Common myeloid progenitor, CD34-positive (primary cell): Measurements from ENCODE around the gene CNNM3.

Source experiments
- CTCF ChIA-PET: fragments of 350-600 bp; sonication (Branson Sonifier 250); formaldehyde crosslinking; loops from one replicate; lab custom pipeline; 2021; ENCODE audit warnings: antibody characterized with exemption; lab: Charles Lee
- POLR2A ChIA-PET: fragments of 350-600 bp; sonication (Branson Sonifier 250); formaldehyde crosslinking; loops from one replicate; lab custom pipeline; 2021; ENCODE audit warnings: antibody characterized with exemption; lab: Charles Lee
- DNase-seq, 3 donors: peaks; one replicate each; pipeline versions ENCODE4 v3.0.0 to v3.0.0-alpha.2; 2013
- H3K27ac ChIP-seq, 2 experiments: 1 replicate in 1 of 2; 2 replicates in 1 of 2; pipeline ENCODE4 v1.7.0; 2013; ENCODE audit warnings: inconsistent platforms in 2 of 2, low read length in 2 of 2, mild to moderate bottlenecking in 2 of 2, low read depth in 1 of 2, moderate library complexity in 1 of 2; ENCODE audit not compliant: severe bottlenecking in 2 of 2, insufficient read depth in 1 of 2, poor library complexity in 1 of 2
- H3K27me3 ChIP-seq, 5 experiments: replicated peaks in 2 of 5; 1 replicate in 3 of 5; 2 replicates in 2 of 5; pipeline versions ENCODE4 v1.6.1 to v1.7.0; 2013; ENCODE audit warnings: low read length in 4 of 5, mild to moderate bottlenecking in 2 of 5, moderate library complexity in 2 of 5, inconsistent platforms in 1 of 5; ENCODE audit not compliant: insufficient read depth in 5 of 5, control insufficient read depth in 4 of 5
- H3K36me3 ChIP-seq, 4 experiments: 1 replicate in 2 of 4; 2 replicates in 2 of 4; pipeline versions ENCODE4 v1.6.1 to v1.7.0; 2013; ENCODE audit warnings: low read length in 3 of 4, control low read depth in 1 of 4, mild to moderate bottlenecking in 1 of 4; ENCODE audit not compliant: control insufficient read depth in 4 of 4, insufficient read depth in 4 of 4
- H3K4me1 ChIP-seq, 4 experiments: 1 replicate in 3 of 4; 2 replicates in 1 of 4; pipeline versions ENCODE4 v1.6.1 to v1.7.1; 2013; ENCODE audit warnings: low read length in 3 of 4, mild to moderate bottlenecking in 3 of 4, control low read depth in 1 of 4, inconsistent platforms in 1 of 4, moderate library complexity in 1 of 4; ENCODE audit not compliant: control insufficient read depth in 4 of 4, insufficient read depth in 4 of 4; ENCODE audit errors: control extremely low read depth in 1 of 4
- H3K4me3 ChIP-seq, 7 experiments: 1 replicate in 4 of 7; 2 replicates in 3 of 7; pipeline versions ENCODE4 v1.5.1 to v1.7.0; 2013; ENCODE audit warnings: mild to moderate bottlenecking in 7 of 7, low read length in 6 of 7, moderate library complexity in 6 of 7, inconsistent platforms in 2 of 7, low read depth in 2 of 7, control low read depth in 1 of 7; ENCODE audit not compliant: insufficient read depth in 4 of 7, control insufficient read depth in 1 of 7; ENCODE audit errors: extremely low read depth in 1 of 7
- H3K9me3 ChIP-seq, 5 experiments: 1 replicate in 4 of 5; 2 replicates in 1 of 5; pipeline versions ENCODE4 v1.6.1 to v1.7.1; 2013; ENCODE audit warnings: low read length in 4 of 5, mild to moderate bottlenecking in 2 of 5, inconsistent platforms in 1 of 5, low read depth in 1 of 5, moderate library complexity in 1 of 5; ENCODE audit not compliant: control insufficient read depth in 4 of 5, insufficient read depth in 2 of 5; ENCODE audit errors: control extremely low read depth in 1 of 5
- WGBS: methylation state at CpG from one replicate; pipeline ENCODE4 v1.1.5; 2013; ENCODE audit not compliant: insufficient coverage; 5-methylcytosine and 5-hydroxymethylcytosine counted together

Gene CNNM3

GRCh38 chr2:96830044-96830562, 14.0 kb downstream of the CNNM3 start:
- Histone ChIP-seq H3K36me3 (peaks cover 21 to 92% (median 68%) of the 10 kb centered on the region in 4 experiments), H3K27ac (peak overlapping the region in 1 of 2 experiments; percentile 34), H3K4me3 (no peak overlapping the region), H3K27me3 (no peaks in the 10 kb centered on the region), H3K9me3 (no peaks in the 10 kb centered on the region), H3K4me1 (no peaks in the 10 kb centered on the region)
- WGBS: 81% methylated on average over 4 of the region's 5 CpGs
- DNase-seq: no peak
- ChIA-PET POLR2A (no interaction called here), CTCF (interaction anchor here (2.1 kb wide), 1 partner anchor 28 kb away, joined by 4 read pairs; the partner anchor contains the start of gene ANKRD39)

- peaks cover 22 to 84% (median 63%) of the 10 kb centered on the region in 4 experiments for H3K36me3 ChIP-seq
- WGBS: 90% methylated on average over 8 of the region's 10 CpGs
- DNase-seq: no peak
- H3K27me3 ChIP-seq: no peaks in the 10 kb centered on the region
- no peaks in the 10 kb centered on the region for H3K4me1 ChIP-seq
- POLR2A ChIA-PET: no interaction called here
- CTCF ChIA-PET: interaction anchor here (1.0 to 2.1 kb wide), 3 partner anchors 12 to 28 kb away, joined by 3 to 4 read pairs (median 3); partner anchors contain the start of gene ANKRD39
- H3K4me3 ChIP-seq: no peak overlapping the region
- no peaks in the 10 kb centered on the region for H3K9me3 ChIP-seq
- H3K27ac ChIP-seq: peak overlapping the region in 1 of 2 experiments; percentile 1
These were observed 15.6 kb downstream of the CNNM3 start for GRCh38 chr2:96831679-96832078.

GRCh38 chr2:96832408-96832753, 16.3 kb downstream of the CNNM3 start:
- WGBS: 92% methylated on average over 11 of the region's 11 CpGs
- no peak overlapping the region for H3K4me3 ChIP-seq
- peaks cover 22 to 78% (median 60%) of the 10 kb centered on the region in 4 experiments for H3K36me3 ChIP-seq
- CTCF ChIA-PET: interaction anchor here (1.0 to 1.1 kb wide), 2 partner anchors 13 to 29 kb away, joined by 3 read pairs; no protein-coding TSS in a partner anchor
- H3K9me3 ChIP-seq: no peaks in the 10 kb centered on the region
- no peaks in the 10 kb centered on the region for H3K4me1 ChIP-seq
- no peaks in the 10 kb centered on the region for H3K27me3 ChIP-seq
- H3K27ac ChIP-seq: no peak overlapping the region
- DNase-seq: no peak
- POLR2A ChIA-PET: no interaction called here

- DNase-seq: no peak
- H3K9me3 ChIP-seq: no peaks in the 10 kb centered on the region
- peaks cover 17 to 78% (median 60%) of the 10 kb centered on the region in 4 experiments for H3K36me3 ChIP-seq
- POLR2A ChIA-PET: interaction anchor here (0.6 kb wide), 1 partner anchor 166 kb away, joined by 3 read pairs; no protein-coding TSS in a partner anchor
- WGBS: 96% methylated on average over 13 of the region's 18 CpGs
- no peak overlapping the region for H3K4me3 ChIP-seq
- no peaks in the 10 kb centered on the region for H3K27me3 ChIP-seq
- no peaks in the 10 kb centered on the region for H3K4me1 ChIP-seq
- H3K27ac ChIP-seq: no peak overlapping the region
- CTCF ChIA-PET: interaction anchor here (0.9 kb wide), 1 partner anchor 13 kb away, joined by 3 read pairs; no protein-coding TSS in a partner anchor
These were observed 16.9 kb downstream of the CNNM3 start for GRCh38 chr2:96832754-96833507.

GRCh38 chr2:96835830-96836229, 19.8 kb downstream of the CNNM3 start:
- peaks cover 10 to 71% (median 40%) of the 10 kb centered on the region in 4 experiments for H3K36me3 ChIP-seq
- no peak overlapping the region for H3K27ac ChIP-seq
- no peak overlapping the region for H3K4me3 ChIP-seq
- ChIA-PET POLR2A (no interaction called here), CTCF (interaction anchor here (0.6 to 1.4 kb wide), 3 partner anchors 19 to 83 kb away, joined by 3 to 4 read pairs (median 3); partner anchors contain the start of gene ANKRD39)
- WGBS: no CpG with 5 or more reads among the region's 4 CpGs
- no peaks in the 10 kb centered on the region for H3K9me3 ChIP-seq
- H3K27me3 ChIP-seq: no peaks in the 10 kb centered on the region
- H3K4me1 ChIP-seq: peaks cover 0 to 18% (median 14%) of the 10 kb centered on the region in 4 experiments
- DNase-seq: no peak

- 97% methylated on average over 9 of the region's 9 CpGs for WGBS
- POLR2A ChIA-PET: no interaction called here
- Histone ChIP-seq H3K36me3 (peaks cover 11 to 56% (median 27%) of the 10 kb centered on the region in 4 experiments), H3K9me3 (no peaks in the 10 kb centered on the region), H3K27ac (no peak overlapping the region), H3K4me1 (peaks cover 0 to 18% (median 14%) of the 10 kb centered on the region in 4 experiments), H3K4me3 (no peak overlapping the region), H3K27me3 (no peaks in the 10 kb centered on the region)
- CTCF ChIA-PET: interaction anchor here (1.7 kb wide), 1 partner anchor 20 kb away, joined by 3 read pairs; the partner anchor contains the start of gene ANKRD39
- no peak for DNase-seq
These were observed 21.5 kb downstream of the CNNM3 start for GRCh38 chr2:96837575-96837974.
